Lower leg skin (tissue), 3 donors: Measurements from ENCODE around the gene PRCC.

Source experiments
- CTCF ChIP-seq, 3 donors: fragments of 450-650 bp; IDR thresholded peaks; one replicate each; pipeline ENCODE4 v1.5.1; 2016; ENCODE audit warnings: antibody characterized with exemption in 3 of 3, mild to moderate bottlenecking in 3 of 3, moderate library complexity in 2 of 3
- POLR2A ChIP-seq, 2 donors: fragments of 450-650 bp; IDR thresholded peaks; one replicate each; pipeline ENCODE4 v1.6.1; 2016 to 2017; ENCODE audit warnings: antibody characterized with exemption in 2 of 2, mild to moderate bottlenecking in 1 of 2, moderate library complexity in 1 of 2

- TF ChIP-seq POLR2A (IDR thresholded peaks at IDR 0.05) (no peak), CTCF (IDR thresholded peaks at IDR 0.05) (no peak)
These were observed 15.4 kb upstream of the PRCC start for GRCh38 chr1:156751757-156752481.
